ENCODE results near the gene MSANTD7.
A peak's percentile ranks its signal among the peaks of the same experiment; 100 is the strongest.

MSANTD7 gene

GRCh38 chr10:14838582-14839304, 637 bp downstream of the MSANTD7 start:
- peaks cover 39% of the 10 kb centered on the region for H3K36me3 ChIP-seq (ENCODE audit: insufficient read depth, low read length)
- no peaks in the 10 kb centered on the region for H3K9me3 ChIP-seq (ENCODE audit: insufficient read depth, low read depth, low read length)
- peaks cover 13% of the 10 kb centered on the region; the same call in 1 of the 2 replicates for H3K4me1 ChIP-seq (ENCODE audit: insufficient read depth, low read length)
- H3K4me3 ChIP-seq (ENCODE audit: low read length): peak overlapping the region; percentile 97
- H3K9ac ChIP-seq (ENCODE audit: low read depth, low read length): peak overlapping the region; percentile 97
- H3K27ac ChIP-seq (ENCODE audit: low read depth, low read length): peak overlapping the region; percentile 98
- H3K27me3 ChIP-seq (ENCODE audit: insufficient read depth, low read length): no peaks in the 10 kb centered on the region
- WGBS: under 1% methylated on average over 60 of the region's 60 CpGs

- Histone ChIP-seq H3K36me3 (ENCODE audit: insufficient read depth, low read length) (peaks cover 44% of the 10 kb centered on the region), H3K4me3 (ENCODE audit: low read length) (peak overlapping the region; percentile 97), H3K27ac (ENCODE audit: low read depth, low read length) (peak overlapping the region; percentile 98; the same call in 1 of the 2 replicates), H3K4me1 (ENCODE audit: insufficient read depth, low read length) (peaks cover 13% of the 10 kb centered on the region; the same call in 1 of the 2 replicates), H3K9ac (ENCODE audit: low read depth, low read length) (peak overlapping the region; percentile 97), H3K9me3 (ENCODE audit: insufficient read depth, low read depth, low read length) (no peaks in the 10 kb centered on the region), H3K27me3 (ENCODE audit: insufficient read depth, low read length) (no peaks in the 10 kb centered on the region)
- WGBS: 18% methylated on average over 14 of the region's 14 CpGs
These were observed 1.2 kb downstream of the MSANTD7 start for GRCh38 chr10:14839305-14839695.

GRCh38 chr10:14840178-14840577, 2.1 kb downstream of the MSANTD7 start:
- Histone ChIP-seq H3K27me3 (ENCODE audit: insufficient read depth, low read length) (no peaks in the 10 kb centered on the region), H3K36me3 (ENCODE audit: insufficient read depth, low read length) (peaks cover 53% of the 10 kb centered on the region)

DNA sequence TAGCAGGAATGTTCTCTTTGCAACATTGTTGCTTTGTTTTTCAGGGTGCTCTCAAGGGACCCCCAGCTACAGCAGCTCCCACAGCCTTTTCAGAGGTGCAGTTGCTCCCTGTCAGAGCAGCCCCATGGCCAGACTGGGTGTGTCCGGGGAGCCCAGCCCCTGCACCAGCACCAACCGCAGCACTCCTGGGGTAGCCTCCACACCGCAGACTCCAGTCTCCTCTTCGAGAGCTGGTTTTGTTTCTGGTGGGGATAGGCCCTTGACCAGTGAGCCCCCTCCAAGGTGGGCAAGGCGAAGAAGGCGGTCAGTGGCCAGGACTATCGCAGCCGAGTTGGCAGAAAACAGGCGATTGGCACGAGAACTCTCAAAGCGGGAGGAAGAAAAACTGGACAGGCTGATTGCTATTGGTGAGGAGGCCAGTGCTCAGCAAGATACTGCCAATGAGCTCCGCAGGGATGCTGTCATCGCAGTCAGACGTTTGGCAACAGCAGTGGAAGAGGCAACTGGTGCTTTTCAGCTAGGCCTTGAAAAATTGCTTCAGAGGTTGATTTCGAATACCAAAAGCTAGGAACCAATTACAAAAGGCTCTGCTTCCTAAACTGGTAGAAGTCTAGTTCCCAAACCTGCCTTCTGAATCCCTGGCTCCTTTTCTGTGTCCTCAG, 5.4 kb downstream of the MSANTD7 start:
- Histone ChIP-seq H3K4me1 (ENCODE audit: insufficient read depth, low read length) (no peaks in the 10 kb centered on the region), H3K9ac (ENCODE audit: low read depth, low read length) (no peak overlapping the region), H3K36me3 (ENCODE audit: insufficient read depth, low read length) (peaks cover 68% of the 10 kb centered on the region), H3K27me3 (ENCODE audit: insufficient read depth, low read length) (no peaks in the 10 kb centered on the region), H3K9me3 (ENCODE audit: insufficient read depth, low read depth, low read length) (no peaks in the 10 kb centered on the region), H3K27ac (ENCODE audit: low read depth, low read length) (no peak overlapping the region), H3K4me3 (ENCODE audit: low read length) (no peak overlapping the region)
- WGBS: 94% methylated on average over 15 of the region's 15 CpGs

More at GRCh38 chr10:14840178-14840577, 2.1 kb downstream of the MSANTD7 start:
- H3K4me1 ChIP-seq (ENCODE audit: insufficient read depth, low read length): peaks cover 7% of the 10 kb centered on the region; the same call in 1 of the 2 replicates
- no peaks in the 10 kb centered on the region for H3K9me3 ChIP-seq (ENCODE audit: insufficient read depth, low read depth, low read length)
- no peak overlapping the region for H3K9ac ChIP-seq (ENCODE audit: low read depth, low read length)
- no peak overlapping the region for H3K27ac ChIP-seq (ENCODE audit: low read depth, low read length)
- 99% methylated on average over 2 of the region's 2 CpGs for WGBS
- H3K4me3 ChIP-seq (ENCODE audit: low read length): no peak overlapping the region

GRCh38 chr10:14844948-14845347, 6.8 kb downstream of the MSANTD7 start:
- no CpG with 5 or more reads among the region's 2 CpGs for WGBS
- H3K4me1 ChIP-seq (ENCODE audit: insufficient read depth, low read length): no peaks in the 10 kb centered on the region
- no peak overlapping the region for H3K4me3 ChIP-seq (ENCODE audit: low read length)
- no peaks in the 10 kb centered on the region for H3K27me3 ChIP-seq (ENCODE audit: insufficient read depth, low read length)
- H3K9ac ChIP-seq (ENCODE audit: low read depth, low read length): no peak overlapping the region
- H3K27ac ChIP-seq (ENCODE audit: low read depth, low read length): no peak overlapping the region
- H3K36me3 ChIP-seq (ENCODE audit: insufficient read depth, low read length): peaks cover 79% of the 10 kb centered on the region
- no peaks in the 10 kb centered on the region for H3K9me3 ChIP-seq (ENCODE audit: insufficient read depth, low read depth, low read length)

- Histone ChIP-seq H3K27ac (ENCODE audit: low read depth, low read length) (no peak overlapping the region), H3K27me3 (ENCODE audit: insufficient read depth, low read length) (no peaks in the 10 kb centered on the region), H3K9me3 (ENCODE audit: insufficient read depth, low read depth, low read length) (no peaks in the 10 kb centered on the region), H3K9ac (ENCODE audit: low read depth, low read length) (no peak overlapping the region), H3K4me3 (ENCODE audit: low read length) (no peak overlapping the region), H3K36me3 (ENCODE audit: insufficient read depth, low read length) (peaks cover 84% of the 10 kb centered on the region), H3K4me1 (ENCODE audit: insufficient read depth, low read length) (no peaks in the 10 kb centered on the region)
- 96% methylated on average over 3 of the region's 3 CpGs for WGBS
These were observed 14.1 kb downstream of the MSANTD7 start for GRCh38 chr10:14852236-14852635.

- no peaks in the 10 kb centered on the region for H3K9me3 ChIP-seq (ENCODE audit: insufficient read depth, low read depth, low read length)
- 100% methylated on average over 1 of the region's 1 CpG for WGBS
- H3K27me3 ChIP-seq (ENCODE audit: insufficient read depth, low read length): no peaks in the 10 kb centered on the region
- H3K4me3 ChIP-seq (ENCODE audit: low read length): no peak overlapping the region
- H3K27ac ChIP-seq (ENCODE audit: low read depth, low read length): no peak overlapping the region
- no peak overlapping the region for H3K9ac ChIP-seq (ENCODE audit: low read depth, low read length)
- peaks cover 93% of the 10 kb centered on the region for H3K36me3 ChIP-seq (ENCODE audit: insufficient read depth, low read length)
- no peaks in the 10 kb centered on the region for H3K4me1 ChIP-seq (ENCODE audit: insufficient read depth, low read length)
These were observed 17.3 kb downstream of the MSANTD7 start for GRCh38 chr10:14855453-14855852.

GRCh38 chr10:14858338-14858960, 20.3 kb downstream of the MSANTD7 start:
- peaks cover 79% of the 10 kb centered on the region for H3K36me3 ChIP-seq (ENCODE audit: insufficient read depth, low read length)
- 95% methylated on average over 4 of the region's 6 CpGs for WGBS
- no peaks in the 10 kb centered on the region for H3K4me1 ChIP-seq (ENCODE audit: insufficient read depth, low read length)
- H3K9me3 ChIP-seq (ENCODE audit: insufficient read depth, low read depth, low read length): no peaks in the 10 kb centered on the region
- no peak overlapping the region for H3K9ac ChIP-seq (ENCODE audit: low read depth, low read length)
- no peak overlapping the region for H3K27ac ChIP-seq (ENCODE audit: low read depth, low read length)
- no peak overlapping the region for H3K4me3 ChIP-seq (ENCODE audit: low read length)
- H3K27me3 ChIP-seq (ENCODE audit: insufficient read depth, low read length): no peaks in the 10 kb centered on the region

DNA sequence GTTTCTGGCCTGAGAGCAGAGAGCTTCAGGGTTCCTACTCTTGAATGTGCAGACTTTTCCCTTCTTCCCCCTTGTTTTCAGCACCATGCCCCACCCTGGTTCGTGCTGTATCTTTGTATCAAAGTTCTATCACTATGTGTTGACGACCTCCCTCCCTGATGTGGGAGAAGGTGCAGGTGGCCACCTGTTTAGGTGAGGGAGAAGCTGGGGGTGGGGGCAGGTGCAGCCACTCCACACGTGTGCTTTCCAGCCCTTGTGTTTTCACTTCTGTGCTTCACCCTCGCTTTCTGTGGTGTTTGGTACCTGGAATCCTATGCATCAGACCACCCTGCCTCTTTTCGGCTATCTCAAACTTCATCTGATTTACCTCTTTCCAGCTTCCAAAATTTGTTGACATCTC, 20.9 kb downstream of the MSANTD7 start:
- Histone ChIP-seq H3K27ac (ENCODE audit: low read depth, low read length) (no peak overlapping the region), H3K9me3 (ENCODE audit: insufficient read depth, low read depth, low read length) (no peaks in the 10 kb centered on the region), H3K27me3 (ENCODE audit: insufficient read depth, low read length) (no peaks in the 10 kb centered on the region), H3K4me3 (ENCODE audit: low read length) (no peak overlapping the region), H3K9ac (ENCODE audit: low read depth, low read length) (no peak overlapping the region), H3K36me3 (ENCODE audit: insufficient read depth, low read length) (peaks cover 75% of the 10 kb centered on the region), H3K4me1 (ENCODE audit: insufficient read depth, low read length) (no peaks in the 10 kb centered on the region)
- 85% methylated on average over 5 of the region's 5 CpGs for WGBS

- H3K9ac ChIP-seq (ENCODE audit: low read depth, low read length): no peak overlapping the region
- no peaks in the 10 kb centered on the region for H3K4me1 ChIP-seq (ENCODE audit: insufficient read depth, low read length)
- H3K4me3 ChIP-seq (ENCODE audit: low read length): no peak overlapping the region
- H3K36me3 ChIP-seq (ENCODE audit: insufficient read depth, low read length): peaks cover 70% of the 10 kb centered on the region
- no peak overlapping the region for H3K27ac ChIP-seq (ENCODE audit: low read depth, low read length)
- no peaks in the 10 kb centered on the region for H3K9me3 ChIP-seq (ENCODE audit: insufficient read depth, low read depth, low read length)
- H3K27me3 ChIP-seq (ENCODE audit: insufficient read depth, low read length): no peaks in the 10 kb centered on the region
These were observed 21.7 kb downstream of the MSANTD7 start for GRCh38 chr10:14859775-14860174.

DNA sequence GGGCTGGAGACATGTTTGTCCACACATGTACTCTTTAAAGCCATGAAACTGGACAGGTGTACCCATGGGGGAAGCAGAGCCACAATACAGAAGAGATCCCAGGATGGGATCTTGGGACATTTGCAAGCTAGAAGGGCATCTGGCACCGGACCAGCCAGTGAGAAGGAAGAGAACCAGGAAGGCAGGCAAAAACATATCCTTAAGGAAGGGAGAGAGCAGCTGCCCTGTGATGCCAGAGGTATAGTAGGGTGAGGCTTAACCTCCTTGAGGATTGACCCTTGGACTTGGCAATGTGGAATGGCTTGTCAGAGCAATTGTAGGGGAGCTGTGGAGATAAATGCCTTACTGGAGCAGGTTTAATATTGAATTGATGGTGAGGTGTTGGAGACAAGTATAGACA, 22.7 kb downstream of the MSANTD7 start:
- H3K27ac ChIP-seq (ENCODE audit: low read depth, low read length): no peak overlapping the region
- H3K36me3 ChIP-seq (ENCODE audit: insufficient read depth, low read length): peaks cover 60% of the 10 kb centered on the region
- no peak overlapping the region for H3K9ac ChIP-seq (ENCODE audit: low read depth, low read length)
- H3K9me3 ChIP-seq (ENCODE audit: insufficient read depth, low read depth, low read length): no peaks in the 10 kb centered on the region
- no peaks in the 10 kb centered on the region for H3K27me3 ChIP-seq (ENCODE audit: insufficient read depth, low read length)
- 91% methylated on average over 1 of the region's 1 CpG for WGBS
- H3K4me1 ChIP-seq (ENCODE audit: insufficient read depth, low read length): no peaks in the 10 kb centered on the region
- H3K4me3 ChIP-seq (ENCODE audit: low read length): no peak overlapping the region

Data from HUES64 (cell line).